ENCODE results near the gene TP73.

TP73 gene

DNA sequence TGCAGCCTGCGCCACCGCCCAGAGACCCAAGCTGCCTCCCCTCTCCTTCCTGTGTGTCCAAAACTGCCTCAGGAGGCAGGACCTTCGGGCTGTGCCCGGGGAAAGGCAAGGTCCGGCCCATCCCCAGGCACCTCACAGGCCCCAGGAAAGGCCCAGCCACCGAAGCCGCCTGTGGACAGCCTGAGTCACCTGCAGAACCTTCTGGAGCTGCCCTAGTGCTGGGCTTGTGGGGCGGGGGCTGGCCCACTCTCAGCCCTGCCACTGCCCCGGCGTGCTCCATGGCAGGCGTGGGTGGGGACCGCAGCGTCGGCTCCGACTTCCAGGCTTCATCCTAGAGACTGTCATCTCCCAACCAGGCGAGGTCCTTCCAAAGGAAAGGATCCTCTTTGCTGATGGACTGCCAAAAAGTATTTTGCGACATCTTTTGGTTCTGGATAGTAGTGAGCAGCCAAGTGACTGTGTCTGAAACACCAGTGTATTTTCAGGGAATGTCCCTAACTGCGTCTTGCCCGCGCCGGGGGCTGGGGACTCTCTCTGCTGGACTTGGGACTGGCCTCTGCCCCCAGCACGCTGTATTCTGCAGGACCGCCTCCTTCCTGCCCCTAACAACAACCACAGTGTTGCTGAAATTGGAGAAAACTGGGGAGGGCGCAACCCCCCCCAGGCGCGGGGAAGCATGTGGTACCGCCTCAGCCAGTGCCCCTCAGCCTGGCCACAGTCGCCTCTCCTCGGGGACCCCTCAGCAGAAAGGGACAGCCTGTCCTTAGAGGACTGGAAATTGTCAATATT lies 81.0 kb downstream of the TP73 start:
- Histone ChIP-seq H3K27me3 (ENCODE audit: control insufficient read depth, insufficient read depth, low read length) (peaks cover 6% of the 10 kb centered on the region), H3K27ac (ENCODE audit: low read depth, low read length) (no peak overlapping the region), H3K36me3 (ENCODE audit: control insufficient read depth, insufficient read depth, low read length) (peaks cover 2% of the 10 kb centered on the region), H3K4me3 (ENCODE audit: low read length) (no peak overlapping the region), H3K9ac (ENCODE audit: low read length) (no peak overlapping the region), H3K4me1 (ENCODE audit: control insufficient read depth, insufficient read depth, low read length) (no peaks in the 10 kb centered on the region)

DNA sequence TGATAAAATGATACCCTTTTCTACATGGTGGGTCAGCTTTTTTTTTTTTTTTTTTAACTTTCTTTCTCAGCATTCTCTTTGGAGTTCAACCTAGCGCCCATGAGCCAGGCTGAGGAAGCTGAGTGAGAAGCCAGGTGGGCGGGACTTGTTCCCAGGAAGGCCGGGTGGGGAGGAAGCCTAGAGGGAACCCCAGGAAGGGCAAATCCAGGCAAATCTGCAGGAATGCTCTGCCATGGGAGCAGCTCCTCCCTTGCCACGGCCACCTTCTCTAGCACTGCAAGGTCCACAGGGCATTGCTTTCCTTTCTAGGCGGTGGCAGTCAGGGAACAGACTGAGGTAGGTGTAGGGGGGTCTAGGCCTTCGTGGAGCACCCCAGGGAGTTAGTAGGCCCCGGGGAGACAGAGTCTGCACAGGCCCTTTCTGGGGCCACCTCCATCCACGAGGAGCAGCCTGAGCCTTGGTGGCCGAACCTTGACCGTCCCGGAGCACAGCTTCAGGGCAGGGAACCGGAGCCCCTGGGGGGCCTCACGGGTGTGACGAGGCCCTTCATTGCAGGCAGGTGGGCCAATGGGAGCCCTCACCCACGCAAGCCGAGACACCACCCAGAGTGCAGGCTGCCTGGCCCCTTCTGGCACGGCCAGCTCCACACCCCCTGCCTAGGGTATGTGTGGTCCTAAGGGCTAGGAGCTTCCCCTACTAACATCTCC lies 81.7 kb downstream of the TP73 start:
- Histone ChIP-seq H3K27me3 (ENCODE audit: control insufficient read depth, insufficient read depth, low read length) (peaks cover 6% of the 10 kb centered on the region), H3K4me1 (ENCODE audit: control insufficient read depth, insufficient read depth, low read length) (no peaks in the 10 kb centered on the region), H3K36me3 (ENCODE audit: control insufficient read depth, insufficient read depth, low read length) (peaks cover 5% of the 10 kb centered on the region), H3K4me3 (ENCODE audit: low read length) (no peak overlapping the region), H3K27ac (ENCODE audit: low read depth, low read length) (no peak overlapping the region), H3K9ac (ENCODE audit: low read length) (no peak overlapping the region)

DNA sequence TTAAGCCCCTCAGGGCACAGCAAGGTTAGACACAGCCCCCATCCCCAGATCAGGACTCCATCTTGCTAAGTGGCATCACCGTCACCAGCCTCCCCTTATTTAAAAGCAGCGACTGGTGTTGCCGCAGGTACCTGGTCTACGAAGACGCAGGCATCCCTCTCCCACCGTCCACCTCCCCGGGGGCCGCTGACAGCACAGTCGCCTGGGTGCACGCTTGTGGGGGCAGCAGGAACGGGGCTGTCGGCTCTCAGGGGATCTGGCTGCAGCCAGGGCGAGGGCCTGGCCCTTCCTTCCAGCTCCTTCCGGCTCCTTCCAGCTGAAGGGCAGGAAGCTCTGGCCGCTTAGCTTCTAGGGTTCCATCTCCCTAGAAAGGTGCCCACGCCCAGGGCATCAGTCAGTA lies 82.3 kb downstream of the TP73 start:
- Histone ChIP-seq H3K9ac (ENCODE audit: low read length) (no peak overlapping the region), H3K4me3 (ENCODE audit: low read length) (no peak overlapping the region), H3K27me3 (ENCODE audit: control insufficient read depth, insufficient read depth, low read length) (peaks cover 6% of the 10 kb centered on the region), H3K36me3 (ENCODE audit: control insufficient read depth, insufficient read depth, low read length) (peaks cover 5% of the 10 kb centered on the region), H3K4me1 (ENCODE audit: control insufficient read depth, insufficient read depth, low read length) (no peaks in the 10 kb centered on the region), H3K27ac (ENCODE audit: low read depth, low read length) (no peak overlapping the region)

GRCh38 chr1:3735027-3735681 lies 82.8 kb downstream of the TP73 start:
- peaks cover 5% of the 10 kb centered on the region for H3K36me3 ChIP-seq (ENCODE audit: control insufficient read depth, insufficient read depth, low read length)
- H3K27ac ChIP-seq (ENCODE audit: low read depth, low read length) = no peak overlapping the region
- H3K4me1 ChIP-seq (ENCODE audit: control insufficient read depth, insufficient read depth, low read length) = no peaks in the 10 kb centered on the region
- H3K4me3 ChIP-seq (ENCODE audit: low read length) = no peak overlapping the region
- H3K9ac ChIP-seq (ENCODE audit: low read length) = no peak overlapping the region
- peaks cover 6% of the 10 kb centered on the region for H3K27me3 ChIP-seq (ENCODE audit: control insufficient read depth, insufficient read depth, low read length)

DNA sequence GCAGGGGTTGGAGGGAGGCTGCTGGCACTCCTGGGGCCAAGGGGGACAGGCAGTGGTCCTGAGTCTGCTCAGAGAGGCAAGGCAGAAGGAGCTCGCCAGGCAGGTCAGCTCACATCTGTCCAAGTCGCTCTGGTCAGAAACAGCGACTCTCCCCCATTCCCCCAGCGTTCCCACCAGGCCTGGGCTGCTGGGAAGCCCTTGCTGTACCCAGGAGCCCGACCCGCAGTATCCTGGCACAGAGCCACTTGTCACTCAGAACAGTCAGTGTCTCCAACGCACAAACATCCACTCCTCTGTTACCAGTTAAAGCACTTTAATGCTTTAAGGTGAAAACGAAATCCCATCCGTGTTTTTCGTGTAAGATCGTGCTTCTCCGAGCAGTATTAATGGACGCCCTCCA lies 83.4 kb downstream of the TP73 start:
- Histone ChIP-seq H3K4me3 (ENCODE audit: low read length) (no peak overlapping the region), H3K9ac (ENCODE audit: low read length) (no peak overlapping the region), H3K27ac (ENCODE audit: low read depth, low read length) (no peak overlapping the region), H3K27me3 (ENCODE audit: control insufficient read depth, insufficient read depth, low read length) (peaks cover 6% of the 10 kb centered on the region), H3K36me3 (ENCODE audit: control insufficient read depth, insufficient read depth, low read length) (peaks cover 5% of the 10 kb centered on the region), H3K4me1 (ENCODE audit: control insufficient read depth, insufficient read depth, low read length) (no peaks in the 10 kb centered on the region)

DNA sequence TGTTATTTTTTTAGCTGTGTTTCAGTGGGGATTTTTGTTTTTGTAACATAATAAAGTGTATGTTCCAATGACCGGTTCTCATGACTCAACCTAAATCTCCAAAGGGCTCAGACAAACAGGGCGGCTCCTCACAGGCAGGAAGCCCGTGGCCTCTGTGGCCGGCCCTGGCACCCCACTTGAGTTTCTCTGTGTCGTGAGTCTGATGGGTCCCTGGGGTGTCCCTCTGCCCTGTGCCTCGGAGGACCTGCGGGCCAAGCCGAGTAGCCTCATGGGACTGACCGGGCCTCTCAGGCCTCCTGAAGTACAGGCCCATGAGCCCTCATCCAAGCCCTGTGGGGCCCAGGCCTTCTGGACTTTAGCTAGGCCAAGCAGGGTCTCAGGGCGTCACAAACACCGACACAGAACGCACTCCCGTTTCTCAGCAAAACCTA lies 83.8 kb downstream of the TP73 start:
- H3K9ac ChIP-seq (ENCODE audit: low read length) = no peak overlapping the region
- H3K27ac ChIP-seq (ENCODE audit: low read depth, low read length) = no peak overlapping the region
- H3K4me1 ChIP-seq (ENCODE audit: control insufficient read depth, insufficient read depth, low read length) = no peaks in the 10 kb centered on the region
- no peak overlapping the region for H3K4me3 ChIP-seq (ENCODE audit: low read length)
- H3K36me3 ChIP-seq (ENCODE audit: control insufficient read depth, insufficient read depth, low read length) = peaks cover 5% of the 10 kb centered on the region
- H3K27me3 ChIP-seq (ENCODE audit: control insufficient read depth, insufficient read depth, low read length) = peaks cover 6% of the 10 kb centered on the region

DNA sequence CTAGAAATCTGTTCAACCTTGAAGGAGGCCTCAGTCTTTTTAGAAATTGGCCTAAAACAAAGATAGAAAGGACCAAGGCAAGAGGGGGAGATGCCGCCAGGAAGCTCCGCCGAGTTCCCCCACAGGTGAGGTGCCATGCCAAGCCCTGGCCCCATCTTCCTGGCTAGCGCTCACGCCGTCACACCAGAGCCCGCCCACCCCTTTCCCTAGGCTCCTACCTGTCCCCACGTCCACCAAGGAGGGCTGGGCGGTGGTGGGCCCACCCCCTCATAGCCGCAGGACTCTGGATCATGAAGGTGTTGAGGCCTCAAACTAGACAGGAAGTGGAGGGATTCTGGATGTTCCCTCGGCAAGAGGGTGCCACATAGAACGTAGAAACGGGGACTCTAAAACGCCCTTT lies 84.4 kb downstream of the TP73 start:
- H3K4me1 ChIP-seq (ENCODE audit: control insufficient read depth, insufficient read depth, low read length) = no peaks in the 10 kb centered on the region
- H3K9ac ChIP-seq (ENCODE audit: low read length) = no peak overlapping the region
- no peak overlapping the region for H3K27ac ChIP-seq (ENCODE audit: low read depth, low read length)
- peaks cover 5% of the 10 kb centered on the region for H3K36me3 ChIP-seq (ENCODE audit: control insufficient read depth, insufficient read depth, low read length)
- H3K4me3 ChIP-seq (ENCODE audit: low read length) = no peak overlapping the region
- H3K27me3 ChIP-seq (ENCODE audit: control insufficient read depth, insufficient read depth, low read length) = peaks cover 6% of the 10 kb centered on the region

DNA sequence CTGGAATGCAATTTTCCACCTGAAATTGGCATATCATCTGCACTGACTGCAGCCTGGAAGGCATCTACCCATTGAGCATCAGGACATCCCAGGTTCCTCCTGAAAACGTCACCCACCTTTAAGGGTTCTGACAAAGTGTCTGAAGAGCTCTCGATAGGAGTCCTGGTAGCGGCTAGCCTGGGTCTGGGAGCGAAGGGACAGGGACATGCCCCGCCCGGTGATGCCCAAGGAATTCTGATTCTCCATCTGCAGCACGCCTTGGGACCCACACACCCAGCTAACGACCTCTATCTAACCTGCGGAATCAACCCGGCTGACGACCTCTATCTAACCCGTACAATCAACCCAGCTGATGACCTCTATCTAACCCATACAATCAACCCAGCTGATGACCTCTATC lies 86.6 kb downstream of the TP73 start:
- H3K36me3 ChIP-seq (ENCODE audit: control insufficient read depth, insufficient read depth, low read length) = peaks cover 12% of the 10 kb centered on the region
- no peaks in the 10 kb centered on the region for H3K4me1 ChIP-seq (ENCODE audit: control insufficient read depth, insufficient read depth, low read length)
- no peak overlapping the region for H3K4me3 ChIP-seq (ENCODE audit: low read length)
- no peak overlapping the region for H3K27ac ChIP-seq (ENCODE audit: low read depth, low read length)
- no peak overlapping the region for H3K9ac ChIP-seq (ENCODE audit: low read length)
- H3K27me3 ChIP-seq (ENCODE audit: control insufficient read depth, insufficient read depth, low read length) = no peaks in the 10 kb centered on the region

DNA sequence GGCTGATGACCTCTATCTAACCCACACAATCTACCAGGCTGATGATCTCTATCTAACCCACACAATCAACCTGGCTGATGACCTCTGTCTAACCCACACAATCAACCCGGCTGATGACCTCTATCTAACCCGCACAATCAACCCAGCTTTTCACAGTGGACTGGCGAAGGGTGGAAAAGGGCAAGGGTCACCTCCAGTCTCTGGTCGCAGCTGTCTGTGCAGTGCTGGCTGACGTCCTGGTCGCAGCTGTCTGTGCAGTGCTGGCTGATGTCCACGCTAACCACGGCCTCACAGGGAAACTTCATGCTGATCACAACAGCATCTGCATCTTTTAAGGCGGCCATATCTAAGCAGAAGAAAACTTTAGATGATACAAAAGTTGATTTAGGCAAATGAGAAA lies 87.7 kb downstream of the TP73 start:
- no peaks in the 10 kb centered on the region for H3K27me3 ChIP-seq (ENCODE audit: control insufficient read depth, insufficient read depth, low read length)
- H3K4me1 ChIP-seq (ENCODE audit: control insufficient read depth, insufficient read depth, low read length) = no peaks in the 10 kb centered on the region
- no peak overlapping the region for H3K27ac ChIP-seq (ENCODE audit: low read depth, low read length)
- no peak overlapping the region for H3K9ac ChIP-seq (ENCODE audit: low read length)
- peaks cover 12% of the 10 kb centered on the region for H3K36me3 ChIP-seq (ENCODE audit: control insufficient read depth, insufficient read depth, low read length)
- no peak overlapping the region for H3K4me3 ChIP-seq (ENCODE audit: low read length)

DNA sequence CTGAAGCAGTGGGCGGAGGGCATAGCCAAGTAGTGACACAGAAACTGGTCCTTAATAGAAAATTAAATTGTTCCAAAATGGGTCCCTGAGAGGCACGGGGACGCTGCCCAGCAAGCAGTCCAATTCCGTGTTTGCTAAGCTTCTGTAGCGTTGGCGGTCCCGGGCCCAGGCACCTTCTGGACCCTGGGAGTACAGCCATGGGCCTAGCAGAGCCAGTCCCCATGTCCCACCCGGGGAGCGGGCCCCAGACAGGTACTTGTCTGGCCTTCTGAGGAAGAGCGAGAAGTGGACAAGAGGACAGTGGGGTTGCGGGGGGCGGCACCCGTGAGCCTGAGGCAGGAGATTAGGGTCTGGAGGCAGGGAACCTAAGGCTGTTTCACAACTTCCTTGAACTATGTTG lies 88.4 kb downstream of the TP73 start:
- Histone ChIP-seq H3K4me1 (ENCODE audit: control insufficient read depth, insufficient read depth, low read length) (no peaks in the 10 kb centered on the region), H3K36me3 (ENCODE audit: control insufficient read depth, insufficient read depth, low read length) (peaks cover 12% of the 10 kb centered on the region), H3K27me3 (ENCODE audit: control insufficient read depth, insufficient read depth, low read length) (no peaks in the 10 kb centered on the region), H3K4me3 (ENCODE audit: low read length) (no peak overlapping the region), H3K27ac (ENCODE audit: low read depth, low read length) (no peak overlapping the region), H3K9ac (ENCODE audit: low read length) (no peak overlapping the region)

DNA sequence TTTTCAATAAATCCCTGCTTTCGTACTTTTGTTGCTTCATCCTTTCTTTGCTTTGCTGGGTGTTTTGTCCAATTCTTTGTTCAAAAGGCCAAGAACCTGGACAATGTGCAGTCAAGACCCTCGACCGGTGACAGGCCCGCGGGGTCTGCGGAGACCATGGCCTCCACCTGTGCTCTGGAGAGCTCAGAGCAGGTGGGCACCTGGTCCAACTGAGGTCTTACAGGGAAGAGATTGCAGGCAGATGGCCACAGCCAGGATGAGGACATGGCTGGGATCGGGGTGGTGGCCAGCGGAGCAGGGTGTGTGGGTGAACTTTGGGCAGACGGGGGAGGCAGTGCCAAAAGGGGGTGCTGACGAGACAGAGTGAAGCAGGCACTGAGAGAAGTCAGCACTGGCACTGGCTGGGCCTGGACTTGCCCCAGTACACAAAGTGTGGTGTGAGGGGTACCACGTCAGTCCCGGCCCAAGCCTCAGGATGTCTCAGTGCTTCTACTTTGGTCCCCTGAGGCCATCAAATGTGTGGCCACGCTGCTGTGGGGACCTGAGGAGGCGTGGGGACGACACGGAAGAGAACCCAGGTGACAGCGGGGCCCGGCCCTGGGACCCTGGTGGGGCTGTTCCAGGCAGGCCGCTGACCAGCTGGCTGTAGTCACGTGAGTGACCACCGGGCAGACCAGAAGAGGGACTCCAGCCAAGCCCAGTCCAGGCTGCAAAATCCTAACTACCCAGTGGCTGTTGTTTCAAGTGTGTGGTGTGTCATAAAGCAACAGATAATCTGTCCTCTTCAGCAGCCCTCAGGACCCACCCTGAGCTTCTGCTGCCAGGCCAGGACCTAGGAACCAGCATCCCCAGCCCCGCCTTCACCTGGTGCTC lies 89.5 kb downstream of the TP73 start:
- Histone ChIP-seq H3K27me3 (ENCODE audit: control insufficient read depth, insufficient read depth, low read length) (no peaks in the 10 kb centered on the region), H3K36me3 (ENCODE audit: control insufficient read depth, insufficient read depth, low read length) (peaks cover 12% of the 10 kb centered on the region)

More for the DNA sequence above, 89.5 kb downstream of the TP73 start:
- no peaks in the 10 kb centered on the region for H3K4me1 ChIP-seq (ENCODE audit: control insufficient read depth, insufficient read depth, low read length)
- H3K9ac ChIP-seq (ENCODE audit: low read length) = no peak overlapping the region
- H3K27ac ChIP-seq (ENCODE audit: low read depth, low read length) = no peak overlapping the region
- H3K4me3 ChIP-seq (ENCODE audit: low read length) = no peak overlapping the region
